Activated B cell treated with CpG ODN at 0.5 μM for 24 hours (primary cell): ENCODE data around the gene GPRC5C. TPM values are rescaled to one million over a fixed set of nuclear protein-coding genes. Genes with fewer than 3 reads are reported as not detected.
"Not testable (repeated sequence)": the region's sequence is repeated elsewhere in the genome, so short reads cannot be mapped to it uniquely, and the experiment has no call there.

ENCODE experiments used
- ATAC-seq: fragments of 200-7000 bp; cut with Tn5 transposase; one replicate; pipeline ENCODE4 v1.10.0; 2021; ENCODE audit warnings: low read depth, mild to moderate bottlenecking, moderate library complexity
- CTCF ChIA-PET: fragments of 350-600 bp; sonication (Branson Sonifier 250); formaldehyde crosslinking; loops from one replicate; lab custom pipeline; 2021; ENCODE audit warnings: antibody characterized with exemption; lab: Charles Lee
- POLR2A ChIA-PET: fragments of 350-600 bp; sonication (Branson Sonifier 250); formaldehyde crosslinking; loops from one replicate; lab custom pipeline; 2021; ENCODE audit warnings: antibody characterized with exemption; lab: Charles Lee
- DNase-seq: peaks from one replicate; pipeline ENCODE4 v3.0.0; 2022
- H3K27ac Mint-ChIP-seq: one replicate; pipeline ENCODE4 v1.8.0; 2020; ENCODE audit warnings: mixed read lengths
- H3K27me3 Mint-ChIP-seq: one replicate; pipeline ENCODE4 v1.8.0; 2021; ENCODE audit warnings: mixed read lengths
- H3K36me3 Mint-ChIP-seq: one replicate; pipeline ENCODE4 v1.8.0; 2021; ENCODE audit warnings: low read depth, mixed read lengths
- H3K4me1 Mint-ChIP-seq: one replicate; pipeline ENCODE4 v1.8.0; 2021; ENCODE audit warnings: mixed read lengths
- H3K4me3 Mint-ChIP-seq: one replicate; pipeline ENCODE4 v1.8.0; 2020; ENCODE audit warnings: mild to moderate bottlenecking, mixed read lengths
- H3K9me3 Mint-ChIP-seq: one replicate; pipeline ENCODE4 v1.8.0; 2020; ENCODE audit warnings: mixed read lengths
- CTCF ChIP-seq: fragments of 200-600 bp; IDR thresholded peaks from one replicate; pipeline ENCODE4 v1.8.0; 2022; ENCODE audit warnings: antibody characterized with exemption, mild to moderate bottlenecking
- intact Hi-C: fragments of 100-400 bp; cut with micrococcal nuclease; formaldehyde crosslinking; loops from one replicate; pipeline ENCODE4 v1.15.1; 2024
- total RNA-seq: library from RNA; stranded (reverse); gene quantifications from 2 replicates; pipeline ENCODE4 v1.2.3, GENCODE V29; 2022

Gene GPRC5C
- total RNA-seq, 1 donor from 2014 or later = 17.0 TPM

GRCh38 chr17:74485841-74486240 lies 54.0 kb downstream of the GPRC5C start:
- H3K9me3 Mint-ChIP-seq = no peaks in the 10 kb centered on the region
- H3K27me3 Mint-ChIP-seq = no peaks in the 10 kb centered on the region
- no peak for TF ChIP-seq CTCF
- intact Hi-C loops = no loop called here
- no peaks in the 10 kb centered on the region for H3K36me3 Mint-ChIP-seq
- no peaks in the 10 kb centered on the region for H3K4me1 Mint-ChIP-seq
- DNase-seq = no peak
- no peak for ATAC-seq
- no peak overlapping the region for H3K27ac Mint-ChIP-seq
- ChIA-PET CTCF (no interaction called here), POLR2A (no interaction called here)
- H3K4me3 Mint-ChIP-seq = no peak overlapping the region

DNA sequence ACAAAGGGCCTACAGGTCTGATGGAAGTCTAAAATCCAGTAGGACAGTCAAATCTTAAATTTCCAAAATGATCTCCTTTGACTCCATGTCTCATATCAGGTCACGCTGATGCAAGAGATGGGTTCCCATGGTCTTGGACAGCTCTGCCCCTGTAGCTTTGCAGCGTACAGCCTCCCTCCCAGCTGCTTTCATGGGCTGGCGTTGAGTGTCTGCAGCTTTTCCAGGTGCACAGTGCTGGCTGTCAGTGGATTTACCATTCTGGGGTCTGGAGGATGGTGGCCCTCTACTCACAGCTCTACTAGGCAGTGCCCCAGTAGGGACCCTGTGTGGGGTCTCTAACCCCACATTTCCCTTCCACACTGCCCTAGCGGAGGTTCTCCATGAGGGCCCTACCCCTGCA lies 56.4 kb downstream of the GPRC5C start:
- CTCF ChIA-PET, H3K36me3 Mint-ChIP-seq, intact Hi-C loops, H3K4me3 Mint-ChIP-seq, POLR2A ChIA-PET, H3K27me3 Mint-ChIP-seq, H3K9me3 Mint-ChIP-seq, DNase-seq, H3K4me1 Mint-ChIP-seq, H3K27ac Mint-ChIP-seq, ATAC-seq: not testable (repeated sequence)

- POLR2A ChIA-PET = interaction anchor here (0.7 kb wide), 1 partner anchor 24 kb away, joined by 4 read pairs; no protein-coding TSS in a partner anchor
- no peak for DNase-seq
- Mint-ChIP-seq H3K4me1 (no peaks in the 10 kb centered on the region), H3K9me3 (no peaks in the 10 kb centered on the region), H3K27me3 (peaks cover 3% of the 10 kb centered on the region), H3K4me3 (no peak overlapping the region), H3K27ac (no peak overlapping the region), H3K36me3 (no peaks in the 10 kb centered on the region)
- no peak for TF ChIP-seq CTCF
- CTCF ChIA-PET = interaction anchor here (0.8 to 1.2 kb wide), 4 partner anchors 33 to 122 kb away, joined by 3 to 6 read pairs (median 4); no protein-coding TSS in a partner anchor
- intact Hi-C loops = no loop called here
- no peak for ATAC-seq
Measured at GRCh38 chr17:74490716-74491115, 58.8 kb downstream of the GPRC5C start.

DNA sequence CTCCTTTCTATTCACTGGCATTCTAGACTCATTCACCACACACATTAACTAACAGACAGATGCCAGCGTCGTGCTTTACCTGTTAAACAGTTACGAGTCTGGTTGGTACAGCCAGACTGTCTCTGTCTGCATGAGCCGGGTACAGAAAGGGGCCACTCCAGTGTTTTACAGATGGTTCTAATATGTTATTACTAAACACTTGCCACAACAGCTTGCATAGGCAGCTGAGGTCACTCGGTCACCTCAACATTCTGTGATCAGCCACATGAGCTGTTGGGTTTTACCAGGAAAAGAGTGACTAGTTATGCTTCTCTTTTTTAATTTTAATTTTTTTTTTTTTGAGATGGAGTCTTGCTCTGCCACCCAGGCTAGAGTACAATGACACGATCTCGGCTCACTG lies 59.7 kb downstream of the GPRC5C start:
- no peaks in the 10 kb centered on the region for H3K4me1 Mint-ChIP-seq
- intact Hi-C loops = loop anchor here (2.0 kb wide), 1 partner anchor 41 kb away; no protein-coding TSS in a partner anchor
- no peak for DNase-seq
- H3K36me3 Mint-ChIP-seq = no peaks in the 10 kb centered on the region
- ATAC-seq = no peak
- ChIA-PET POLR2A (no interaction called here), CTCF (interaction anchor here (0.6 to 1.3 kb wide), 7 partner anchors 10 to 281 kb away, joined by 3 read pairs; partner anchors contain the start of gene GPR142)
- H3K27ac Mint-ChIP-seq = no peak overlapping the region
- no peak for TF ChIP-seq CTCF
- peaks cover 3% of the 10 kb centered on the region for H3K27me3 Mint-ChIP-seq
- no peak overlapping the region for H3K4me3 Mint-ChIP-seq
- no peaks in the 10 kb centered on the region for H3K9me3 Mint-ChIP-seq

DNA sequence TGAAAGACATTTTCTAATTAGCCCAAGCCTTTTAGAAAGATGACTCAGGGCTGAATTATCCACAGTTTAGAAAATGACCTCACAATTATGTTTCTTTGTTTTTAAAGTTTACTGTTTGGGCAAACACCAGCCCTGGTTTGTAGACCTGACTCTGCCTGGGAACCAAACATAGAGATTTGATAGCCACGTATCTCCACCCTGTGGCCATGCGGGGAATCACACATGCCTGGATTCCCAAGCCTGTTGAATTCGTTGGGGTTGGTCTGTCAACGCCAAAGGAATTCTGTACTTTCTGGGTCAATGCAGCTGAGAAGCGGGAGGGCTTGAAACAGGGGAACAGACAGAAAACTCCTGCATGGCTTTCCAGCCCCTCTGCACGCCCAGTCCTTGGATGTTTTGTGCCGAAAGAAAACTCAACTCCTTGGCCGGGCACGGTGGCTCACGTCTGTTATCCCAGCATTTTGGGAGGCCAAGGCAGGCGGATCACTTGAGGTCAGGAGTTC lies 61.5 kb downstream of the GPRC5C start:
- Mint-ChIP-seq H3K27me3 (peaks cover 3% of the 10 kb centered on the region), H3K4me1 (no peaks in the 10 kb centered on the region), H3K4me3 (no peak overlapping the region), H3K27ac (no peak overlapping the region), H3K36me3 (no peaks in the 10 kb centered on the region), H3K9me3 (no peaks in the 10 kb centered on the region)
- DNase-seq = peak; percentile 42
- ATAC-seq = peak; percentile 75
- CTCF ChIA-PET = interaction anchor here (1.0 to 2.0 kb wide), 3 partner anchors 114 to 126 kb away, joined by 3 to 5 read pairs (median 5); partner anchors contain the start of gene GPR142
- intact Hi-C loops = loop anchor here (1.0 to 2.0 kb wide), 4 partner anchors 36 to 125 kb away; no protein-coding TSS in a partner anchor
- POLR2A ChIA-PET = no interaction called here
- TF ChIP-seq CTCF = peak; percentile 62

Other genes with a start within 250 kb of the GPRC5C start
- gene RPL38, start 228.4 kb upstream of the GPRC5C start, total RNA-seq = 1,330 and 1,676 TPM in 2 replicates
- gene TTYH2, start 218.5 kb upstream of the GPRC5C start, total RNA-seq = 2.9 and 3.8 TPM in 2 replicates
- not detected in 2 replicates for gene DNAI2, start 157.9 kb upstream of the GPRC5C start, total RNA-seq
- gene KIF19, start 105.9 kb upstream of the GPRC5C start, total RNA-seq = not detected in 2 replicates
- not detected in 2 replicates for gene BTBD17, start 70.2 kb upstream of the GPRC5C start, total RNA-seq
- not detected in 2 replicates for gene GPR142, start 64.6 kb upstream of the GPRC5C start, total RNA-seq
- 0.34 and 0.71 TPM in 2 replicates for gene CD300A, start 34.5 kb downstream of the GPRC5C start, total RNA-seq
- not detected in 2 replicates for gene CD300LB, start 99.4 kb downstream of the GPRC5C start, total RNA-seq
- 0.16 and 0.17 TPM in 2 replicates for gene CD300C, start 114.0 kb downstream of the GPRC5C start, total RNA-seq
- gene CD300H, start 135.4 kb downstream of the GPRC5C start, total RNA-seq = not detected in 2 replicates
- gene CD300LD, start 160.2 kb downstream of the GPRC5C start, total RNA-seq = not detected in 2 replicates
- gene CD300E, start 191.7 kb downstream of the GPRC5C start, total RNA-seq = 0.09 and 0.29 TPM in 2 replicates